RPMI8226 (cell line): ENCODE data around the gene MDK.
"Not testable (repeated sequence)": the region's sequence is repeated elsewhere in the genome, so short reads cannot be mapped to it uniquely, and the experiment has no call there.

ENCODE experiments used
- DNase-seq: peaks from one replicate; pipeline ENCODE4 v3.0.0-alpha.2; 2015

The MDK gene

GRCh38 chr11:46369458-46370152, 11.9 kb upstream of the MDK start:
- peak; percentile 51 for DNase-seq

GRCh38 chr11:46370253-46370652, 11.2 kb upstream of the MDK start:
- no peak for DNase-seq

GRCh38 chr11:46371262-46371661, 10.2 kb upstream of the MDK start:
- not testable (repeated sequence) for DNase-seq

GRCh38 chr11:46372086-46372485, 9.4 kb upstream of the MDK start:
- no peak for DNase-seq

- DNase-seq = not testable (repeated sequence)
These were observed 9.0 kb upstream of the MDK start for GRCh38 chr11:46372501-46372900.

- no peak for DNase-seq
These were observed 7.4 kb upstream of the MDK start for GRCh38 chr11:46373787-46374740.

GRCh38 chr11:46374815-46375214, 6.7 kb upstream of the MDK start:
- no peak for DNase-seq

- no peak for DNase-seq
These were observed 5.9 kb upstream of the MDK start for GRCh38 chr11:46375392-46376101.

GRCh38 chr11:46376258-46377050, 5.0 kb upstream of the MDK start:
- no peak for DNase-seq

GRCh38 chr11:46377290-46377689, 4.2 kb upstream of the MDK start:
- no peak for DNase-seq

- no peak for DNase-seq
These were observed 3.6 kb upstream of the MDK start for GRCh38 chr11:46377831-46378230.

- no peak for DNase-seq
These were observed 3.2 kb upstream of the MDK start for GRCh38 chr11:46378296-46378695.

- DNase-seq = no peak
These were observed 2.5 kb upstream of the MDK start for GRCh38 chr11:46378811-46379481.

- not testable (repeated sequence) for DNase-seq
These were observed 1.8 kb upstream of the MDK start for GRCh38 chr11:46379482-46380293.

- peak; percentile 57 for DNase-seq
These were observed 975 bp upstream of the MDK start for GRCh38 chr11:46380340-46381047.

- no peak for DNase-seq
These were observed 563 bp downstream of the MDK start for GRCh38 chr11:46381819-46382645.

- DNase-seq = no peak
These were observed 1.4 kb downstream of the MDK start for GRCh38 chr11:46382646-46383403.

GRCh38 chr11:46383404-46383758, 1.9 kb downstream of the MDK start:
- no peak for DNase-seq
